ENCODE data around the gene ACOX1. TPM values are rescaled to one million over a fixed set of nuclear protein-coding genes. Genes with fewer than 3 reads are reported as not detected.

The ACOX1 gene
- total and polyA plus RNA-seq, 8 donors = 25.6 to 81.0 (median 31.9) TPM

DNA sequence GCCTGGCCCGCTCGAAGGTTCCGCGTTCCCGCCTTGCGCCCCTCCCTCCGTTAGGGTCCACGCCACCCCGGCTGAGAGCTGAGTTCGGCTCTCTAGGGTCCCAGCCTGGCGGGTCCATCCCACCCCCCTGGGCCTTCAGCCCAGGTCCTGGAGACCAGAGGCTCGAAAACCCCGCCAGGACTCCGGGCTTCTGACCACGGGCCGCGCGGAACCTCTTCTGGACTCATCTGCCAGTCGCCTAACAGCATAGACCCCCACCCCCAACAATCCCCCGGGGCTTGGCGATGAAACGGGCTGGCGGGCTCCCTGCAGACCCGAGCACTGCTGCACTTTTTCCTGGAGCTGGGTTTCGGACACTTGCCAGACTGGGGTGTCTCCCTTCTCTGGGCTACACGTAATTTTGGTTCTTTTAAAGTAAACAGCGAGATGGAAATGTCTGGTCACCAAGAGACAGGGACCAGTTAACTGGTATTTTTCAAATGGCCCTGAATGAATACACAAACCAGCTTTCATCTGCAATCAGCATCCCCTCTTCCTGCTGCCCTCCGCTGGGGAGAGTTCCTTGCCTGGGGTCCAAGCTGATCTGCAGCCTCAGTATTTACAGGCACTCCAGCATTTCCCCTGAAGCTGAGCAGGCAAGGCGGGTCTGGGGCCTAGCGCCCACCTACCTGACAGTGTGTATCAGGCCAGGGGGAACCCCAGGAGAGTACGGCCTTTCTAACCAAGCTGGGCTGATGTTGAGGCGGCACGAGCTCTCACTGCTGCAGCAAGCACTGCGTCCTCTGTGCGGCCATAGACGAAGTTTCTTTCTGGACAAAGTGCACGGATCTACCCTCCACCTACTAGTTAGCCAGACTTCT, 81.6 kb downstream of the ACOX1 start:
- intact Hi-C loops (cut with DNase I) = loop anchor here in 1 of 2 donors (10.0 kb wide), 1 partner anchor 123 kb away; a partner anchor contains a TSS
- peaks cover 0 to 55% of the 10 kb centered on the region in 2 donors for H3K36me3 ChIP-seq
- H3K4me1 ChIP-seq = peaks cover 17 to 28% of the 10 kb centered on the region in 2 donors
- H3K4me3 ChIP-seq = peak overlapping the region; percentile 67 to 68
- H3K27ac ChIP-seq = peak overlapping the region; percentile 92 to 94
- H3K9me3 ChIP-seq = no peaks in the 10 kb centered on the region
- TF ChIP-seq, protein P1, sequence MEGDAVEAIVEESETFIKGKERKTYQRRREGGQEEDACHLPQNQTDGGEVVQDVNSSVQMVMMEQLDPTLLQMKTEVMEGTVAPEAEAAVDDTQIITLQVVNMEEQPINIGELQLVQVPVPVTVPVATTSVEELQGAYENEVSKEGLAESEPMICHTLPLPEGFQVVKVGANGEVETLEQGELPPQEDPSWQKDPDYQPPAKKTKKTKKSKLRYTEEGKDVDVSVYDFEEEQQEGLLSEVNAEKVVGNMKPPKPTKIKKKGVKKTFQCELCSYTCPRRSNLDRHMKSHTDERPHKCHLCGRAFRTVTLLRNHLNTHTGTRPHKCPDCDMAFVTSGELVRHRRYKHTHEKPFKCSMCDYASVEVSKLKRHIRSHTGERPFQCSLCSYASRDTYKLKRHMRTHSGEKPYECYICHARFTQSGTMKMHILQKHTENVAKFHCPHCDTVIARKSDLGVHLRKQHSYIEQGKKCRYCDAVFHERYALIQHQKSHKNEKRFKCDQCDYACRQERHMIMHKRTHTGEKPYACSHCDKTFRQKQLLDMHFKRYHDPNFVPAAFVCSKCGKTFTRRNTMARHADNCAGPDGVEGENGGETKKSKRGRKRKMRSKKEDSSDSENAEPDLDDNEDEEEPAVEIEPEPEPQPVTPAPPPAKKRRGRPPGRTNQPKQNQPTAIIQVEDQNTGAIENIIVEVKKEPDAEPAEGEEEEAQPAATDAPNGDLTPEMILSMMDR (IDR thresholded peaks at IDR 0.05) = no peak
- no peaks in the 10 kb centered on the region for H3K27me3 ChIP-seq
- ATAC-seq (no peak), DNase-seq (peak in 1 of 4 donors; percentile 37)

DNA sequence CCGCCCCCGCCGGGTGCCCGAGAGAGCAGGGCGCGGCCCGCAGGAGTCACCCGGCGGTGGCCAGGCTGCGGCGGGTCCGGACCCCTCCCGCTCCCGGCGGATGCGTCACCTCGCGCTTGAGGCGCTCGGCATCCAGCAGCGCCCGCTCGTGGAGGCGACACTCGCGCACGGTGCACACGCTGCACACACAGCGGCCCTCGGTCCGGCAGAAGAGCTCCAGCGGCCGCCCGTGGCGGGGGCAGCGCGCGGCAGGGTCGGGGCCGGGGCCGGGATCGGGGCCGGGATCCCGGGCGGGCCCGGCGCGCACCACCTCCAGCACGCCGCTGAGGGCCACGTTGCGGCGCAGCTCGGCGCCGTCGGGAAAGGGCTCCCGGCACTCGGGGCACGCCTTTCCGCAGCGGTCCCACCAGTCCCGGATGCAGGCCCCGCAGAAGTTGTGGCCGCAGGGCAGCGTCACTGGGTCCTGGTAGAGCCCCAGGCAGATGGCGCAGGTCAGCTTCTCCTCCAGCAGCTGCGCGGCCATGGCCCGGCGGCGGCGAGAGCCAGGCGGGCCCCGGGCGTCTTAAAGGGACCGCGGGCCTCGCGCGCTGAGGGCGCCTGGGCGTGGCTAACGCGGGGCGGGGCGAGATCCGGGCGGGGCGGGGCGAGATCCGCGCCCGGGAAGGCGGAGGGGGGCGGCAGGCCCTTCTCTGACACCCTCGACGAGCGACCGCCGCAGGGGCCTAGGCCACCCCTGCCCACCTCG, 82.4 kb downstream of the ACOX1 start, which contains the start of gene TRIM65:
Gene TRIM65 (minus strand): TSS at position 537 of the 745 bp plus-strand sequence. CDS start 14 bp downstream, at position 523.
- TF ChIP-seq, protein P1 (IDR thresholded peaks at IDR 0.05) = peak in 1 of 2 donors; percentile 20
- Histone ChIP-seq H3K9me3 (no peaks in the 10 kb centered on the region), H3K4me1 (peaks cover 17 to 28% of the 10 kb centered on the region in 2 donors), H3K36me3 (peaks cover 0 to 55% of the 10 kb centered on the region in 2 donors), H3K27ac (peak within 1 kb of the TSS; percentile 92 to 94), H3K27me3 (no peaks in the 10 kb centered on the region), H3K4me3 (peak within 1 kb of the TSS; percentile 67 to 68)
- DNase-seq (peak; percentile 79 to 96 (median 89)), ATAC-seq (peak; percentile 88)
- intact Hi-C loops (cut with DNase I) = loop anchor here in 1 of 2 donors (10.0 kb wide), 1 partner anchor 122 kb away; a partner anchor contains a TSS

DNA sequence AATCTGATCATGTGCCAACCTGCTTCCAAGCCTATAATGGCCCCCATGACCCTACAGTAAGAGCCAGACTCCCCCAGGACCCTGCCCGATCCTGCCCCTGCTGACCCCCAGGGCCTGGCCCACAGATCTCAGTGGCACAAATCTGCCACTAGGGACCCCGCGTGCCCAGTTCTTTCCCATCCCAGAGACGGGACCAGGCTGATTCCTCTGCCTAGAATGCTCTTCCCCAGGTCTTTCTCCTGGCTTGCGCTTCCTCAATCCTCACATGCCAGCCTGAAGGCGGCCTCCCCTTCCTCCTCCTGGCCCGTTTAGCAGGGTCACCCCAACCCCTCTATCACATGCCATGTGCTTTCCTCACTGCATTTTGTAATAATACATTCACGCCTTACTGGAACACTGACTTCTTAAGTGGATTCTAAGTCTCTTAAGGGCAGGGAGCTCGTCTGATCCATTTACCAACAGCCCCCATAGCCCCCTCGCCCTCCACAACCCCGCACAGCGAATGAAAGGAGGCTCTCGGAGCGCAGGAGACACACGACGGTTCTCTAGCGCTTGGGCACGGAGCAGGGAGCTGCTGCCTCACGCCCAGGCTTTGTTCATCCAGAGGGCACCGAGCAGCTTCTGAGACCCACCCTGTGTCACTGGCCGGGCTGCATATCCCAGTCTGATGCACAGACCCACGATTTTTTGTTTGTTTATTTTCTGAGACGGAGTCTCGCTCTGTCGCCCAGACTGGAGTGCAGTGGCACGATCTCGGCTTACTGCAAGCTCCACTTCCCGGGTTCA, 83.4 kb downstream of the ACOX1 start:
- peaks cover 17 to 28% of the 10 kb centered on the region in 2 donors for H3K4me1 ChIP-seq
- ATAC-seq (peak; percentile 11), DNase-seq (peak in 1 of 4 donors; percentile 64)
- H3K27ac ChIP-seq = peak overlapping the region; percentile 92 to 94
- peak overlapping the region; percentile 67 to 68 for H3K4me3 ChIP-seq
- H3K27me3 ChIP-seq = no peaks in the 10 kb centered on the region
- no peaks in the 10 kb centered on the region for H3K9me3 ChIP-seq
- TF ChIP-seq, protein P1 (IDR thresholded peaks at IDR 0.05) = peak in 1 of 2 donors; percentile 32
- intact Hi-C loops (cut with DNase I) = loop anchor here in 1 of 2 donors (10.0 kb wide), 1 partner anchor 121 kb away; a partner anchor contains a TSS
- peaks cover 0 to 55% of the 10 kb centered on the region in 2 donors for H3K36me3 ChIP-seq

DNA sequence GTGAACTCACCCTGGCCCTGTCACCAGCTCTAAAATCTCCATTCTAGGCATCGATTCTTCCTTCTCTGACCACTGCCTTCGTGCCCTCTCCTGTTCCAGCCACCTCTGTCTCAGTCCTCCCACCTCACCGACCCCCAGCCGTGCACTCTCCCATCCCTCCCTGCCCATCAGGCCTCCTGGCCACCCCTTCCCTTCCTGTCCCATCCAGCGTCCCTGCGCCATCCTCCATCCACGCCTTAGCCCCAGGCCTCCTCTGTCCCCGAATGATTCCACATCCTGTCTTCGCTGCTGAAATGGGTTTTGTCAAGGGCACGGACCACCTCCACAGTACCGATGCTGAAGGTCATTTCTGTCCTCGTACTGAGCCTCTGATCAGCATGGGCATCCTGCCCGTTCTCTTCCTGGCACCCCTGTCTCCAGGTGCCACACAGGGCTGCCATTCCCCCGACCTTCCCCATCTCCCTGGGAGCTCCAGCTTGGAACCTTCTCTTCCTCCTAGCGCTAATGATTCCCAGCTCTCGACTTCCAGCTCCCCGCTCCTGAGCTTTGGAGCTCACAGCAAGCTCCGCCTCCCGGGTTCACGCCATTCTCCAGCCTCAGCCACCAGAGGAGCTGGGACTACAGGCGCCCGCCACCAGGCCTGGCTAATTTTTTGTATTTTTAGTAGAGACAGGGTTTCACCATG, 84.8 kb downstream of the ACOX1 start:
- Histone ChIP-seq H3K36me3 (peaks cover 0 to 55% of the 10 kb centered on the region in 2 donors), H3K4me3 (no peak overlapping the region), H3K27ac (no peak overlapping the region), H3K4me1 (peaks cover 17 to 28% of the 10 kb centered on the region in 2 donors), H3K27me3 (no peaks in the 10 kb centered on the region), H3K9me3 (no peaks in the 10 kb centered on the region)
- intact Hi-C loops (cut with DNase I) = loop anchor here in 1 of 2 donors (10.0 kb wide), 1 partner anchor 119 kb away; a partner anchor contains a TSS
- DNase-seq (no peak), ATAC-seq (no peak)
- TF ChIP-seq, protein P1 (IDR thresholded peaks at IDR 0.05) = no peak

Measured in left lung (tissue), 10 donors.